ENCODE data around the gene NPIPB2. TPM values are rescaled to one million over a fixed set of nuclear protein-coding genes. Genes with fewer than 3 reads are reported as not detected.
"Not testable (repeated sequence)": the region's sequence is repeated elsewhere in the genome, so short reads cannot be mapped to it uniquely, and the experiment has no call there.

The NPIPB2 gene
- total RNA-seq, 2 donors from 2014 or later, result 0.64 to 11.2 TPM

DNA sequence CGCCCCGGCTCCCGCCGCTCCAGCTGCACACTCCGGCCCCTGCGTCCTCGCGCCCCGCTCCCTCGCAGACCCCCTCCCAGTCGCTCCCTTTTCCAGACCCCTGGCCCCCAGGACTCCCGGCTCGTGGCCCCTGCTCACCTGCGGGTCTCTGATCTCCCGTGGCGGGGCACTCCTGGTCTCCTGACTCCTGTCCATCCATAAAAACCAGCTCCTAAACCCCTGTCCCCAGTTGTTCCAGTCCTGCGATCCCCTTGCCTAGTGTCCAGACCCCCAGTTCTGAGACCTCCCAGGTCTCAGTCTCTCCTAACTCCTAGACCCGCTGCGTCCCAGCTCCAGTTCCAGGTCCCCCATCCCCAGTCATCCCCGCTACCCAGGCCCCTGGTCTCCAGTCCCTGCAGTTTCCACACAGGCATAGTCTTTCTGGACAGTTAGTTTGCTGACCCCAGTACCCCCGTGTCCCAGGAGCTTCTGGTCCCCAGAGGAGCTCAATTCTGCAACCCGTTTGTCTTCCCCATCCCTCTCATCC is 35.1 kb upstream of the NPIPB2 start:
- H3K4me1 ChIP-seq (replicated peaks), result peaks cover 6% of the 10 kb centered on the region
- H3K27me3 ChIP-seq (replicated peaks; ENCODE audit: insufficient read depth), result no peaks in the 10 kb centered on the region
- peak overlapping the region; percentile 50 to 64 for H3K27ac ChIP-seq
- no peaks in the 10 kb centered on the region for H3K9me3 ChIP-seq
- TF ChIP-seq, protein P1, sequence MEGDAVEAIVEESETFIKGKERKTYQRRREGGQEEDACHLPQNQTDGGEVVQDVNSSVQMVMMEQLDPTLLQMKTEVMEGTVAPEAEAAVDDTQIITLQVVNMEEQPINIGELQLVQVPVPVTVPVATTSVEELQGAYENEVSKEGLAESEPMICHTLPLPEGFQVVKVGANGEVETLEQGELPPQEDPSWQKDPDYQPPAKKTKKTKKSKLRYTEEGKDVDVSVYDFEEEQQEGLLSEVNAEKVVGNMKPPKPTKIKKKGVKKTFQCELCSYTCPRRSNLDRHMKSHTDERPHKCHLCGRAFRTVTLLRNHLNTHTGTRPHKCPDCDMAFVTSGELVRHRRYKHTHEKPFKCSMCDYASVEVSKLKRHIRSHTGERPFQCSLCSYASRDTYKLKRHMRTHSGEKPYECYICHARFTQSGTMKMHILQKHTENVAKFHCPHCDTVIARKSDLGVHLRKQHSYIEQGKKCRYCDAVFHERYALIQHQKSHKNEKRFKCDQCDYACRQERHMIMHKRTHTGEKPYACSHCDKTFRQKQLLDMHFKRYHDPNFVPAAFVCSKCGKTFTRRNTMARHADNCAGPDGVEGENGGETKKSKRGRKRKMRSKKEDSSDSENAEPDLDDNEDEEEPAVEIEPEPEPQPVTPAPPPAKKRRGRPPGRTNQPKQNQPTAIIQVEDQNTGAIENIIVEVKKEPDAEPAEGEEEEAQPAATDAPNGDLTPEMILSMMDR (IDR thresholded peaks at IDR 0.05), result no peak
- no peak for TF ChIP-seq POLR2AphosphoS5 (IDR thresholded peaks at IDR 0.05)
- TF ChIP-seq POLR2A (IDR thresholded peaks at IDR 0.05), result no peak
- under 1% methylated on average over 22 of the region's 22 CpGs for WGBS
- no peaks in the 10 kb centered on the region for H3K36me3 ChIP-seq
- DNase-seq (ENCODE audit: low spot score), result no peak
- intact Hi-C loops (cut with DNase I), result loop anchor here (10.0 kb wide), 1 partner anchor 122 kb away; the partner anchor contains the start of gene RSL1D1
- H3K4me3 ChIP-seq, result peak overlapping the region; percentile 70 to 85

DNA sequence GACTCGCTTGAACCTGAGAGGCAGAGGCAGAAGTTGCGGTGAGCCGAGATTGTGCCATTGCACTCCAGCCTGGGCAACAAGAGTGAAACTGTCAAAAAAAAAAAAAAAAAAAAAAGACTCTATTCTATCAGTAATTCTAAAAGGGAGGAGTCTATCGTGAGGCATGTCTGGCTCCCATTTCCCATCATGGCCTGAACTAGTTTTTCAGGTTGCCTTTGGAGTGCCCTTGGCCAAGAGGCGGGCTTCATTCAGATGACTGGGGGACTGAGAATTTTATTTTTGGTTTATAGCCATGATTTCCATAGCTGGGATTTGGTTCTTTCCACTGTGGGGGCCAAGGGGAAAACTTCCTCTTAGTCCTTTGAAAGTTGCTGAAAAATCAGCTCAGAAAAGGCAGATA is 31.2 kb upstream of the NPIPB2 start:
- intact Hi-C loops (cut with DNase I), result loop anchor here (10.0 kb wide), 1 partner anchor 118 kb away; the partner anchor contains the start of gene RSL1D1
- DNase-seq (ENCODE audit: low spot score), result no peak
- no peaks in the 10 kb centered on the region for H3K27me3 ChIP-seq (replicated peaks; ENCODE audit: insufficient read depth)
- no peaks in the 10 kb centered on the region for H3K9me3 ChIP-seq
- no peaks in the 10 kb centered on the region for H3K36me3 ChIP-seq
- peaks cover 6% of the 10 kb centered on the region for H3K4me1 ChIP-seq (replicated peaks)
- WGBS, result 64% methylated on average over 5 of the region's 5 CpGs
- H3K4me3 ChIP-seq, result no peak overlapping the region
- no peak overlapping the region for H3K27ac ChIP-seq
- TF ChIP-seq POLR2A (IDR thresholded peaks at IDR 0.05) (no peak), POLR2AphosphoS5 (IDR thresholded peaks at IDR 0.05) (no peak)
- TF ChIP-seq, protein P1 (IDR thresholded peaks at IDR 0.05), result no peak

DNA sequence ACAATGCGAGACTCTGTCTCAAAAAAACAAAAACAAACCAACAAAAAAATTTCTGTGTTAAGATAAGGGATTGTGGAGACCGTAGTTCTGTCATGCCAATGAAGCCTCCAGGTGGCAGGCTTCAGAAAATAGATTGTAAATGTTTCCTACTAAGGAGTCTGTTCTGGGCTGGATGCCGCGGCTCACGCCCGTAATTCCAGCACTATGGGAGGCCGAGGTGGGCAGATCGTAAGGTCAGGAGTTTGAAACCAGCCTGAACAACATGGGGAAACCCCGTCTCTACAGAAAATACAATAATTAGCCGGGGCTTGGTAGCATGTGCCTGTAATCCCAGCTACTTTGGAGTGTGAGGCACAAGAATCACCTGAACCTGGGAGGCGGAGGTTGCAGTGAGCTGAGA is 30.3 kb upstream of the NPIPB2 start:
- TF ChIP-seq POLR2AphosphoS5 (IDR thresholded peaks at IDR 0.05) (no peak), POLR2A (IDR thresholded peaks at IDR 0.05) (no peak)
- no peaks in the 10 kb centered on the region for H3K9me3 ChIP-seq
- DNase-seq (ENCODE audit: low spot score), result no peak
- H3K36me3 ChIP-seq, result no peaks in the 10 kb centered on the region
- H3K4me1 ChIP-seq (replicated peaks), result peaks cover 6% of the 10 kb centered on the region
- no peak overlapping the region for H3K27ac ChIP-seq
- WGBS, result 52% methylated on average over 11 of the region's 11 CpGs
- H3K27me3 ChIP-seq (replicated peaks; ENCODE audit: insufficient read depth), result no peaks in the 10 kb centered on the region
- intact Hi-C loops (cut with DNase I), result loop anchor here (10.0 kb wide), 1 partner anchor 117 kb away; the partner anchor contains the start of gene RSL1D1
- H3K4me3 ChIP-seq, result no peak overlapping the region

DNA sequence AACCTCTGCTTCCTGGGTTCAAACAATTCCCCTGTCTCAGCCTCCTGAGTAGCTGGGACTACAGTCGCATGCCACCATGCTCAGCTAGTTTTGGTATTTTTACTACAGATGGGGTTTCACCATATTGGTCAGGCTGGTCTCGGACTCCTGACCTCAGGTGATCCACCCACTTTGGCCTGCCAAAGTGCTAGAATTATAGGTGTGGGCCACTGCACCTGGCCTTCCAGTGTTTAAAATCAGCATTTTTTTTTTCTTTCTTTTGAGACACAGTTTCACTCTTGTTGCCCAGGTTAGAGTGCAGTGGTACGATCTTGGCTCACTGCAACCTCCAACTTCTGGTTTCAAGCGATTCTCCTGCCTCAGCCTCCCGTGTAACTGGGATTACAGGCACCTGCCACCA is 28.4 kb upstream of the NPIPB2 start:
- H3K27me3 ChIP-seq (replicated peaks; ENCODE audit: insufficient read depth); H3K27ac ChIP-seq; H3K36me3 ChIP-seq; DNase-seq (ENCODE audit: low spot score); H3K4me3 ChIP-seq; H3K4me1 ChIP-seq (replicated peaks); H3K9me3 ChIP-seq: not testable (repeated sequence)
- intact Hi-C loops (cut with DNase I), result loop anchor here (10.0 kb wide), 1 partner anchor 115 kb away; the partner anchor contains the start of gene RSL1D1
- 99% methylated on average over 5 of the region's 5 CpGs for WGBS

DNA sequence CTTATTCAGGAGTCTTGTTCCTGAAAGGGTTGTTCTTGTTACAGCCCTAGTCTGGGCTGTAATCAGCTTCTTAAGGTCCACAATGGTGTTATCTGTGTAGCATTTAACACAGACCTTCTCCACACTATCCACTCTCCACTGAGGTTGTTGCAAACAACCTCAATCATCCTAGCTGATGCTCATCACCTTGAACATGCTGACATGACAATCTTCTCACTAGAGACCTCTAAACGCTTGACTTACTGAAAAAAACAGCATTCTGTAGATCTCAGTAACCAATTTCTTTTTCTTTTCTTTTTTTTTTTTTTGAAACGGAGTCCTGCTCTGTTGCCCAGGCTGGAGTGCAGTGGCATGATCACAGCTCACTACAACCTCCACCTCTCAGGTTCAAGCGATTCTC is 26.7 kb upstream of the NPIPB2 start:
- no peaks in the 10 kb centered on the region for H3K27me3 ChIP-seq (replicated peaks; ENCODE audit: insufficient read depth)
- no peaks in the 10 kb centered on the region for H3K36me3 ChIP-seq
- H3K9me3 ChIP-seq, result no peaks in the 10 kb centered on the region
- TF ChIP-seq, protein P1 (IDR thresholded peaks at IDR 0.05), result no peak
- TF ChIP-seq POLR2A (IDR thresholded peaks at IDR 0.05) (no peak), POLR2AphosphoS5 (IDR thresholded peaks at IDR 0.05) (no peak)
- DNase-seq (ENCODE audit: low spot score), result no peak
- H3K4me1 ChIP-seq (replicated peaks), result peaks cover 3% of the 10 kb centered on the region
- H3K27ac ChIP-seq, result no peak overlapping the region
- no peak overlapping the region for H3K4me3 ChIP-seq
- intact Hi-C loops (cut with DNase I), result no loop called here
- WGBS, result 92% methylated on average over 3 of the region's 3 CpGs
